ENCODE measurements around the gene NHLRC4. TPM values are rescaled to one million over a fixed set of nuclear protein-coding genes. Genes with fewer than 3 reads are reported as not detected.

The NHLRC4 gene
- total and polyA plus RNA-seq, 3 donors from 2014 or later = 3.0 to 4.5 (median 4.5) TPM

GRCh38 chr16:559411-560203, 7.2 kb upstream of the NHLRC4 start:
- TF ChIP-seq CTCF (IDR thresholded peaks at IDR 0.05) (no peak), POLR2A (IDR thresholded peaks at IDR 0.05) (no peak)
- H3K27me3 ChIP-seq = no peaks in the 10 kb centered on the region
- H3K27ac ChIP-seq = no peak overlapping the region
- WGBS, 2 donors = 6 to 10% methylated on average over 9 to 24 of the region's 62 CpGs
- intact Hi-C loops (cut with DNase I; ENCODE audit: low total_unique reads) = no loop called here
- H3K4me1 ChIP-seq = peaks cover 12% of the 10 kb centered on the region
- no peak for DNase-seq
- H3K36me3 ChIP-seq (ENCODE audit: low read depth, missing control alignments) = no peaks in the 10 kb centered on the region
- no peaks in the 10 kb centered on the region for H3K9me3 ChIP-seq
- H3K4me3 ChIP-seq = peak overlapping the region in 1 of 2 donors; percentile 29

GRCh38 chr16:560204-560700, 6.6 kb upstream of the NHLRC4 start, which contains the start of gene PRR35:
PRR35 (plus strand) TSS chr16:560394; CDS start chr16:563295, 2,901 bp downstream.
- TF ChIP-seq CTCF (IDR thresholded peaks at IDR 0.05) = no peak
- Histone ChIP-seq H3K4me3 (peak within 1 kb of the TSS in 1 of 2 donors; percentile 29), H3K27ac (no peak within 1 kb of the TSS), H3K9me3 (no peaks in the 10 kb centered on the region), H3K4me1 (peaks cover 17% of the 10 kb centered on the region), H3K27me3 (no peaks in the 10 kb centered on the region), H3K36me3 (ENCODE audit: low read depth, missing control alignments) (no peaks in the 10 kb centered on the region)
- WGBS, 2 donors = 1% methylated on average over 38 of the region's 84 CpGs; no CpG with 5 or more reads in 1 of the 2 donors
- DNase-seq = no peak
- intact Hi-C loops (cut with DNase I; ENCODE audit: low total_unique reads) = no loop called here

- Histone ChIP-seq H3K27me3 (no peaks in the 10 kb centered on the region), H3K9me3 (no peaks in the 10 kb centered on the region), H3K4me3 (no peak overlapping the region), H3K27ac (no peak overlapping the region), H3K4me1 (peaks cover 23% of the 10 kb centered on the region), H3K36me3 (ENCODE audit: low read depth, missing control alignments) (no peaks in the 10 kb centered on the region)
- intact Hi-C loops (cut with DNase I; ENCODE audit: low total_unique reads) = no loop called here
- WGBS, 2 donors = 30% methylated on average over 35 of the region's 54 CpGs; no CpG with 5 or more reads in 1 of the 2 donors
- no peak for DNase-seq
- TF ChIP-seq POLR2A (IDR thresholded peaks at IDR 0.05) = no peak
- no peak for TF ChIP-seq CTCF (IDR thresholded peaks at IDR 0.05)
These were observed 5.9 kb upstream of the NHLRC4 start for GRCh38 chr16:560701-561412.

GRCh38 chr16:561413-561794, 5.4 kb upstream of the NHLRC4 start:
- no peak for TF ChIP-seq CTCF (IDR thresholded peaks at IDR 0.05)
- no peak for TF ChIP-seq POLR2A (IDR thresholded peaks at IDR 0.05)
- WGBS, 2 donors = 66 to 83% methylated on average over 1 to 11 of the region's 15 CpGs
- Histone ChIP-seq H3K27ac (no peak overlapping the region), H3K4me1 (peaks cover 28% of the 10 kb centered on the region), H3K4me3 (no peak overlapping the region), H3K36me3 (ENCODE audit: low read depth, missing control alignments) (no peaks in the 10 kb centered on the region), H3K9me3 (no peaks in the 10 kb centered on the region), H3K27me3 (no peaks in the 10 kb centered on the region)
- intact Hi-C loops (cut with DNase I; ENCODE audit: low total_unique reads) = no loop called here
- no peak for DNase-seq
